Measurements from ENCODE around the gene RBM39. TPM values are rescaled to one million over a fixed set of nuclear protein-coding genes. Genes with fewer than 3 reads are reported as not detected.

The RBM39 gene
- total and polyA plus RNA-seq, 9 of the 15 experiments (the other 6 are each of a cell fraction or from before 2014, with no cell fraction given), result 143 to 319 (median 228) TPM

DNA sequence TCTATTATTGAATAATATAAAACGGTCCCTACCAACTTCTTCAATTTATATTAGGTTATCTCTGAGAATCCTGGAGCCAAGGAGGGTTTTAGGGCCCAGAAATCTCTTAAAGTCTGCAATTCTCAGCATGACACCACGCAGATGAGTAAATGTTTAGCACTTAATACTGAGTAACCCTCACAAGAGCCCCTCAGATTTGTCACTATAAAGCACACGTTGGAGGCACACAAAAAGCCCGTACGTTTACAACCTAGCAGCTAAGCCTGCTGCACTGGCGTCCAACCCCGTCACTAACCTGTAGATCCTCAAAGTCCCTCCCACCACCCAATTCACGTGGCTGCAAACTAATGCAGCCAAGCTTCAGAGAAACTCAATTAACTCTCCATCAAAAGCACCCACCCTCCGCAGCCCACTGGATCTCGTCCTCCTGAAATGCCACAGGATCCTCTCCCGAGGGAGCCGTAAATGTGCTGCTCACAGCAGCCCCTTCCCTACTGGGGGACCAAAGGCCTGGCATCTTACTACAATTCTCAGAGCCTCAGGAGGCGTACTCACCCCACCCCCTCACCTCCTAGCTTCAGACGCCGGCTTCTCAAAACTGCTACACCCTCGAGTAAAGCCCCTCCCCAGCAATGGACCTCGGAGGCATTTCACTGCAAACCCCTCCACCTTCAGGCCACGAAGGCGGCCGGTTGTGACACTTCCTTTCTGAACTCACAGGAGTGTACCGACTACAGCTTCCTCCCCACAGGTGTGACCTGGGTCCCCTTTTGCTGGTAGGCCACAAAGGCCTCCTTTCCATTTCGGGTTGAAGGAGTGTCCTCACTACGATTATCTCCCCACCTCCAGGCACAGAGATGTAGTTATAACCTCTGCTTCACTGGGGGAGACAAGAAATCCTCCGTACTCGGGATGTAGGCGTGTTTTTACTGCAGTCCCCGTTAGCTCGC lies 78.3 kb downstream of the RBM39 start (continued):
- TF ChIP-seq, protein P1, sequence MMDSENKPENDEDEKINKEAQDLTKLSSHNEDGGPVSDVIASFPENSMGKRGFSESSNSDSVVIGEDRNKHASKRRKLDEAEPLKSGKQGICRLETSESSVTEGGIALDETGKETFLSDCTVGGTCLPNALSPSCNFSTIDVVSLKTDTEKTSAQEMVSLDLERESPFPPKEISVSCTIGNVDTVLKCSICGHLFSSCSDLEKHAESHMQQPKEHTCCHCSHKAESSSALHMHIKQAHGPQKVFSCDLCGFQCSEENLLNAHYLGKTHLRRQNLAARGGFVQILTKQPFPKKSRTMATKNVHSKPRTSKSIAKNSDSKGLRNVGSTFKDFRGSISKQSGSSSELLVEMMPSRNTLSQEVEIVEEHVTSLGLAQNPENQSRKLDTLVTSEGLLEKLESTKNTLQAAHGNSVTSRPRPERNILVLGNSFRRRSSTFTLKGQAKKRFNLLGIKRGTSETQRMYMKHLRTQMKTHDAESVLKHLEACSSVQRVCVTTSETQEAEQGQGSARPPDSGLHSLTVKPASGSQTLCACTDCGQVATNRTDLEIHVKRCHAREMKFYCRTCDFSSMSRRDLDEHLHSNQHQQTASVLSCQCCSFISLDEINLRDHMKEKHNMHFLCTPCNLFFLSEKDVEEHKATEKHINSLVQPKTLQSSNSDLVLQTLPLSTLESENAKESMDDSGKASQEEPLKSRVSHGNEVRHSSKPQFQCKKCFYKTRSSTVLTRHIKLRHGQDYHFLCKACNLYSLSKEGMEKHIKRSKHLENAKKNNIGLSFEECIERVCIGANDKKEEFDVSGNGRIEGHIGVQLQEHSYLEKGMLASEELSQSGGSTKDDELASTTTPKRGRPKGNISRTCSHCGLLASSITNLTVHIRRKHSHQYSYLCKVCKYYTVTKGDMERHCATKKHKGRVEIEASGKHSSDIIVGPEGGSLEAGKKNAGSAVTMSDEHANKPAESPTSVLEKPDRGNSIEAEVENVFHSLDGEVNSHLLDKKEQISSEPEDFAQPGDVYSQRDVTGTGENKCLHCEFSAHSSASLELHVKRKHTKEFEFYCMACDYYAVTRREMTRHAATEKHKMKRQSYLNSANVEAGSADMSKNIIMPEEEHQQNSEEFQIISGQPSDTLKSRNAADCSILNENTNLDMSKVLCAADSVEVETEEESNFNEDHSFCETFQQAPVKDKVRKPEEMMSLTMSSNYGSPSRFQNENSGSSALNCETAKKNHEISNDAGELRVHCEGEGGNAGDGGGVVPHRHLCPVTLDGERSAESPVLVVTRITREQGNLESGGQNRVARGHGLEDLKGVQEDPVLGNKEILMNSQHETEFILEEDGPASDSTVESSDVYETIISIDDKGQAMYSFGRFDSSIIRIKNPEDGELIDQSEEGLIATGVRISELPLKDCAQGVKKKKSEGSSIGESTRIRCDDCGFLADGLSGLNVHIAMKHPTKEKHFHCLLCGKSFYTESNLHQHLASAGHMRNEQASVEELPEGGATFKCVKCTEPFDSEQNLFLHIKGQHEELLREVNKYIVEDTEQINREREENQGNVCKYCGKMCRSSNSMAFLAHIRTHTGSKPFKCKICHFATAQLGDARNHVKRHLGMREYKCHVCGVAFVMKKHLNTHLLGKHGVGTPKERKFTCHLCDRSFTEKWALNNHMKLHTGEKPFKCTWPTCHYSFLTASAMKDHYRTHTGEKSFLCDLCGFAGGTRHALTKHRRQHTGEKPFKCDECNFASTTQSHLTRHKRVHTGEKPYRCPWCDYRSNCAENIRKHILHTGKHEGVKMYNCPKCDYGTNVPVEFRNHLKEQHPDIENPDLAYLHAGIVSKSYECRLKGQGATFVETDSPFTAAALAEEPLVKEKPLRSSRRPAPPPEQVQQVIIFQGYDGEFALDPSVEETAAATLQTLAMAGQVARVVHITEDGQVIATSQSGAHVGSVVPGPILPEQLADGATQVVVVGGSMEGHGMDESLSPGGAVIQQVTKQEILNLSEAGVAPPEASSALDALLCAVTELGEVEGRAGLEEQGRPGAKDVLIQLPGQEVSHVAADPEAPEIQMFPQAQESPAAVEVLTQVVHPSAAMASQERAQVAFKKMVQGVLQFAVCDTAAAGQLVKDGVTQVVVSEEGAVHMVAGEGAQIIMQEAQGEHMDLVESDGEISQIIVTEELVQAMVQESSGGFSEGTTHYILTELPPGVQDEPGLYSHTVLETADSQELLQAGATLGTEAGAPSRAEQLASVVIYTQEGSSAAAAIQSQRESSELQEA (IDR thresholded peaks at IDR 0.05; ENCODE audit: low read depth), result no peak
- TF ChIP-seq, protein P2, sequence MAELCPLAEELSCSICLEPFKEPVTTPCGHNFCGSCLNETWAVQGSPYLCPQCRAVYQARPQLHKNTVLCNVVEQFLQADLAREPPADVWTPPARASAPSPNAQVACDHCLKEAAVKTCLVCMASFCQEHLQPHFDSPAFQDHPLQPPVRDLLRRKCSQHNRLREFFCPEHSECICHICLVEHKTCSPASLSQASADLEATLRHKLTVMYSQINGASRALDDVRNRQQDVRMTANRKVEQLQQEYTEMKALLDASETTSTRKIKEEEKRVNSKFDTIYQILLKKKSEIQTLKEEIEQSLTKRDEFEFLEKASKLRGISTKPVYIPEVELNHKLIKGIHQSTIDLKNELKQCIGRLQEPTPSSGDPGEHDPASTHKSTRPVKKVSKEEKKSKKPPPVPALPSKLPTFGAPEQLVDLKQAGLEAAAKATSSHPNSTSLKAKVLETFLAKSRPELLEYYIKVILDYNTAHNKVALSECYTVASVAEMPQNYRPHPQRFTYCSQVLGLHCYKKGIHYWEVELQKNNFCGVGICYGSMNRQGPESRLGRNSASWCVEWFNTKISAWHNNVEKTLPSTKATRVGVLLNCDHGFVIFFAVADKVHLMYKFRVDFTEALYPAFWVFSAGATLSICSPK (IDR thresholded peaks at IDR 0.05; ENCODE audit: borderline replicate concordance), result no peak
- TF ChIP-seq PATZ1 (CRISPR knock-in tag; IDR thresholded peaks at IDR 0.05; ENCODE audit: borderline replicate concordance) (no peak), EHMT2 (IDR thresholded peaks at IDR 0.05) (no peak), ZNF253 (CRISPR knock-in tag; conservative IDR thresholded peaks at IDR 0.05) (no peak), GABPB1 (CRISPR knock-in tag; IDR thresholded peaks at IDR 0.05) (no peak; the same call in 1 of the 2 replicates), ZNF586 (CRISPR knock-in tag; conservative IDR thresholded peaks at IDR 0.05) (no peak), KLF6 (CRISPR knock-in tag; IDR thresholded peaks at IDR 0.05; ENCODE audit: borderline replicate concordance) (no peak), CREB5 (CRISPR knock-in tag; IDR thresholded peaks at IDR 0.05) (0 out of 2 replicates have a peak, but pooled peaks have one; percentile 26), FOXJ2 (tag; IDR thresholded peaks at IDR 0.05) (no peak), HDGF (IDR thresholded peaks at IDR 0.05) (0 out of 2 replicates have a peak, but pooled peaks have one; percentile 65), HDAC1 (IDR thresholded peaks at IDR 0.05) (peak in 1 of 2 experiments; percentile 81; a peak in 2 of 4 replicates), ESRRA (IDR thresholded peaks at IDR 0.05; ENCODE audit: borderline replicate concordance, low read depth) (no peak)
